ENCODE data around the gene CREB3L2.

CREB3L2 gene

GRCh38 chr7:137952426-137952805, 49.5 kb downstream of the CREB3L2 start:
- TF ChIP-seq CTCF (IDR thresholded peaks at IDR 0.05; ENCODE audit: low read depth, low read length) = no peak
- H3K4me1 ChIP-seq = peaks cover 13% of the 10 kb centered on the region
- H3K27me3 ChIP-seq = no peaks in the 10 kb centered on the region
- DNase-seq = no peak
- H3K4me3 ChIP-seq (ENCODE audit: low read depth, low read length) = no peak overlapping the region
- H3K36me3 ChIP-seq = no peaks in the 10 kb centered on the region; the same call in 1 of the 2 replicates
- no peaks in the 10 kb centered on the region for H3K9me3 ChIP-seq

GRCh38 chr7:137951700-137952425, 50.0 kb downstream of the CREB3L2 start:
- Histone ChIP-seq H3K36me3 (no peaks in the 10 kb centered on the region; the same call in 1 of the 2 replicates), H3K4me1 (peaks cover 11% of the 10 kb centered on the region), H3K27me3 (no peaks in the 10 kb centered on the region), H3K9me3 (no peaks in the 10 kb centered on the region), H3K4me3 (ENCODE audit: low read depth, low read length) (no peak overlapping the region)
- DNase-seq = no peak
- no peak for TF ChIP-seq CTCF (IDR thresholded peaks at IDR 0.05; ENCODE audit: low read depth, low read length)

- H3K4me3 ChIP-seq (ENCODE audit: low read depth, low read length) = no peak overlapping the region
- no peaks in the 10 kb centered on the region for H3K9me3 ChIP-seq
- no peaks in the 10 kb centered on the region for H3K36me3 ChIP-seq
- DNase-seq = no peak
- H3K4me1 ChIP-seq = peaks cover 5% of the 10 kb centered on the region
- no peaks in the 10 kb centered on the region for H3K27me3 ChIP-seq
- TF ChIP-seq CTCF (IDR thresholded peaks at IDR 0.05; ENCODE audit: low read depth, low read length) = no peak
These were observed 50.9 kb downstream of the CREB3L2 start for GRCh38 chr7:137950967-137951366.

GRCh38 chr7:137950263-137950621, 51.6 kb downstream of the CREB3L2 start:
- no peaks in the 10 kb centered on the region for H3K36me3 ChIP-seq
- peaks cover 5% of the 10 kb centered on the region for H3K4me1 ChIP-seq
- no peaks in the 10 kb centered on the region for H3K27me3 ChIP-seq
- DNase-seq = no peak
- TF ChIP-seq CTCF (IDR thresholded peaks at IDR 0.05; ENCODE audit: low read depth, low read length) = no peak
- no peaks in the 10 kb centered on the region for H3K9me3 ChIP-seq
- H3K4me3 ChIP-seq (ENCODE audit: low read depth, low read length) = no peak overlapping the region

- no peak for DNase-seq
- no peak for TF ChIP-seq CTCF (IDR thresholded peaks at IDR 0.05; ENCODE audit: low read depth, low read length)
- H3K4me1 ChIP-seq = peaks cover 5% of the 10 kb centered on the region
These were observed 52.2 kb downstream of the CREB3L2 start for GRCh38 chr7:137949416-137950262.

GRCh38 chr7:137948845-137949330, 53.0 kb downstream of the CREB3L2 start:
- no peak for DNase-seq
- no peak overlapping the region for H3K4me3 ChIP-seq (ENCODE audit: low read depth, low read length)
- no peaks in the 10 kb centered on the region for H3K36me3 ChIP-seq

More at GRCh38 chr7:137949416-137950262, 52.2 kb downstream of the CREB3L2 start:
- no peaks in the 10 kb centered on the region for H3K36me3 ChIP-seq
- no peak overlapping the region for H3K4me3 ChIP-seq (ENCODE audit: low read depth, low read length)
- H3K27me3 ChIP-seq = no peaks in the 10 kb centered on the region
- no peaks in the 10 kb centered on the region for H3K9me3 ChIP-seq

More at GRCh38 chr7:137948845-137949330, 53.0 kb downstream of the CREB3L2 start:
- Histone ChIP-seq H3K27me3 (no peaks in the 10 kb centered on the region), H3K9me3 (no peaks in the 10 kb centered on the region), H3K4me1 (peaks cover 4% of the 10 kb centered on the region)
- no peak for TF ChIP-seq CTCF (IDR thresholded peaks at IDR 0.05; ENCODE audit: low read depth, low read length)
